Measurements from ENCODE around the gene CARD9. TPM values are rescaled to one million over a fixed set of nuclear protein-coding genes. Genes with fewer than 3 reads are reported as not detected.
A peak's percentile ranks its signal among the peaks of the same experiment; 100 is the strongest.

The CARD9 gene, protein sequence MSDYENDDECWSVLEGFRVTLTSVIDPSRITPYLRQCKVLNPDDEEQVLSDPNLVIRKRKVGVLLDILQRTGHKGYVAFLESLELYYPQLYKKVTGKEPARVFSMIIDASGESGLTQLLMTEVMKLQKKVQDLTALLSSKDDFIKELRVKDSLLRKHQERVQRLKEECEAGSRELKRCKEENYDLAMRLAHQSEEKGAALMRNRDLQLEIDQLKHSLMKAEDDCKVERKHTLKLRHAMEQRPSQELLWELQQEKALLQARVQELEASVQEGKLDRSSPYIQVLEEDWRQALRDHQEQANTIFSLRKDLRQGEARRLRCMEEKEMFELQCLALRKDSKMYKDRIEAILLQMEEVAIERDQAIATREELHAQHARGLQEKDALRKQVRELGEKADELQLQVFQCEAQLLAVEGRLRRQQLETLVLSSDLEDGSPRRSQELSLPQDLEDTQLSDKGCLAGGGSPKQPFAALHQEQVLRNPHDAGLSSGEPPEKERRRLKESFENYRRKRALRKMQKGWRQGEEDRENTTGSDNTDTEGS
- 1.3 and 1.4 TPM in 2 replicates for total RNA-seq
- long read RNA-seq, partial matches to known transcripts: 0 of 1 reads
- long read RNA-seq, other reads (novel, unspliced or antisense): 1 of 1 reads

DNA sequence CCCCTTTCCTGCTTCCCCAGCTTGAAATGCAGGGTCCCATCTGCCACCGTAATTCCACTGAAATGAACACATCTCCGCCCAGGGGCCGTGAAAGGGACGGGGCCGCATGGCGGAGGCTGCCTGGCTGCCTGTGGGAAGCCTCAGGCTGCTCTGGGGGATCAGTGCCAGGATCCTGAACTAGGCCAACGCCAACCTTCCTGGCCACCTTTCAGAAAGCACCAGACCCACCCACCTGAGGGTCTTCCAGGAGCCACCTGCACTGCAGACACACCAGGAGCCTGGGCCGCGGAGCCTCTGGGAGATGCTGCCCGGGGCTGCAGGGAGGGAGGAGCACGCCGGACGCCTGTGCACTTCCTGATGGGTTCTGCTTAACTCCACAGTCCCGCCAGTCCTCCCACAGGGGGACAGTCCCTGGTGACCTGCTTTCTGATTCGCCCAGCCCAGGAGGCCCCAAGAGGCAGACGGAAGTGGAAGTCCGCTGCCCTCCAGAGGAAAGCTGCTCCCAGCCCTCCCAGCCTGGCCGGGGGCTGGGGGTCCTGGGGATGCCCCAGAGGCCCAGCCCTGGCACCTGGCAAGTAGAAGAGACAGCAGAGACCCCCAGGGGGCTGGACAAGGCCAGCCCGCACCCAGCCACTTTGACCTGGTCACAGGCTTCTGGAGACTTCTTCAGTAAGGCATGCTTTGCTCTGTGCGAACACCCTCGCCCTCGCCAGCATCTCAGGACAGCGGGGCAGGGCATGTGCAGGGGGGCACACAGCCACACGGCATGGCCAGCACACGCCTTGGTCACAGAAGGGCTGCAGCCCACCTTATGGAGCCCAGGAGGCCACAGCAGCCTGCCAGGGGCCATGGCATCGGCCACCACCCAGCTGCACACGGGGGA is at the start of gene CARD9:
Gene CARD9, minus strand, starts transcription at position 370 of the 883 bp plus-strand sequence. CDS start 1,591 bp downstream, outside the sequence.
- no peak for DNase-seq (ENCODE audit: low read depth, low spot score)
- no peak for TF ChIP-seq CTCF (conservative IDR thresholded peaks at IDR 0.05)
- Mint-ChIP-seq H3K9me3 (no peaks in the 10 kb centered on the region), H3K4me3 (peak within 1 kb of the TSS; percentile 68), H3K4me1 (peaks cover 10% of the 10 kb centered on the region), H3K27ac (ENCODE audit: unreplicated experiment) (peak within 1 kb of the TSS; percentile 6), H3K27me3 (ENCODE audit: low read depth) (no peaks in the 10 kb centered on the region), H3K36me3 (ENCODE audit: low read depth) (no peaks in the 10 kb centered on the region)

- Mint-ChIP-seq H3K36me3 (ENCODE audit: low read depth) (peaks cover 9% of the 10 kb centered on the region), H3K27me3 (ENCODE audit: low read depth) (no peaks in the 10 kb centered on the region), H3K4me3 (no peak overlapping the region), H3K9me3 (no peaks in the 10 kb centered on the region), H3K4me1 (no peaks in the 10 kb centered on the region), H3K27ac (ENCODE audit: unreplicated experiment) (no peak overlapping the region)
- no peak for TF ChIP-seq CTCF (conservative IDR thresholded peaks at IDR 0.05)
- no peak for DNase-seq (ENCODE audit: low read depth, low spot score)
Measured at GRCh38 chr9:136422876-136423275, 49.4 kb upstream of the CARD9 start.

GRCh38 chr9:136421791-136422190 is 48.3 kb upstream of the CARD9 start:
- no peak overlapping the region for H3K4me3 Mint-ChIP-seq
- DNase-seq (ENCODE audit: low read depth, low spot score): no peak

GRCh38 chr9:136419092-136419420 is 45.6 kb upstream of the CARD9 start:
- no peaks in the 10 kb centered on the region for H3K9me3 Mint-ChIP-seq
- no peaks in the 10 kb centered on the region for H3K4me1 Mint-ChIP-seq
- no peak for DNase-seq (ENCODE audit: low read depth, low spot score)
- no peak overlapping the region for H3K4me3 Mint-ChIP-seq
- no peaks in the 10 kb centered on the region for H3K27me3 Mint-ChIP-seq (ENCODE audit: low read depth)
- no peak overlapping the region for H3K27ac Mint-ChIP-seq (ENCODE audit: unreplicated experiment)
- peaks cover 6% of the 10 kb centered on the region for H3K36me3 Mint-ChIP-seq (ENCODE audit: low read depth)
- TF ChIP-seq CTCF (conservative IDR thresholded peaks at IDR 0.05): no peak

More at GRCh38 chr9:136421791-136422190, 48.3 kb upstream of the CARD9 start:
- Mint-ChIP-seq H3K36me3 (ENCODE audit: low read depth) (peaks cover 8% of the 10 kb centered on the region), H3K27me3 (ENCODE audit: low read depth) (no peaks in the 10 kb centered on the region), H3K9me3 (no peaks in the 10 kb centered on the region), H3K27ac (ENCODE audit: unreplicated experiment) (no peak overlapping the region), H3K4me1 (no peaks in the 10 kb centered on the region)
- no peak for TF ChIP-seq CTCF (conservative IDR thresholded peaks at IDR 0.05)
